Right renal pelvis (tissue), 4 donors: Measurements from ENCODE around the gene MED7. TPM values are rescaled to one million over a fixed set of nuclear protein-coding genes. Genes with fewer than 3 reads are reported as not detected.

Experiments
- DNase-seq, 4 donors: peaks; one replicate each; pipeline ENCODE4 v3.0.0-alpha.2; 2013; ENCODE audit warnings: low read depth in 4 of 4, low spot score in 3 of 4, missing footprints in 1 of 4
- polyA plus RNA-seq, 4 donors: library from polyadenylated mRNA; unstranded; fragments of 120-200 nt; gene quantifications; one replicate each; pipeline ENCODE4 v1.2.1, GENCODE V29; 2013; ENCODE audit not compliant: insufficient read length in 4 of 4

MED7 gene
- polyA plus RNA-seq, 4 donors = 20.7 to 26.4 (median 22.8) TPM

GRCh38 chr5:157164521-157164920 lies 21.9 kb upstream of the MED7 start:
- no peak for DNase-seq

- no peak for DNase-seq
Measured at GRCh38 chr5:157162919-157163510, 20.4 kb upstream of the MED7 start.

- no peak for DNase-seq
Measured at GRCh38 chr5:157161996-157162395, 19.3 kb upstream of the MED7 start.

DNA sequence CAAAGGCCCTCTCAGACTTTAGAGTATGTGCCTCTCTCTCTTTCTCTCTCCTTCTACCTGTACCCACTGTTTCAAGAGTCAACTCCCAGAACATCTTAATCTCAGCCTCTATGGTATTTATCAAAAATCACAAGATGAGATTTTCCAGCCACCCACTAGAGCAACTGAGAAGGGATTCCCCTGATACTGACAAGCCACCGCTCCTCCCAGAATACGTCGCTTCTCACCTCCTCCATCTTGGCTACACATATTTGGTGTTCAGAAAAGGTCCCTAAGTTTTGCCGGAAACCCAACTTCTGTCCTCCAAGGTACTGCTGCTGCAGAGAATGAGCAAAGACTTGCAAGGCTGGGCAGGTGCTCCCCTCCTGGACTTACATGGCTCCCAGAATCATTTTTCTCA lies 17.3 kb upstream of the MED7 start:
- no peak for DNase-seq

DNA sequence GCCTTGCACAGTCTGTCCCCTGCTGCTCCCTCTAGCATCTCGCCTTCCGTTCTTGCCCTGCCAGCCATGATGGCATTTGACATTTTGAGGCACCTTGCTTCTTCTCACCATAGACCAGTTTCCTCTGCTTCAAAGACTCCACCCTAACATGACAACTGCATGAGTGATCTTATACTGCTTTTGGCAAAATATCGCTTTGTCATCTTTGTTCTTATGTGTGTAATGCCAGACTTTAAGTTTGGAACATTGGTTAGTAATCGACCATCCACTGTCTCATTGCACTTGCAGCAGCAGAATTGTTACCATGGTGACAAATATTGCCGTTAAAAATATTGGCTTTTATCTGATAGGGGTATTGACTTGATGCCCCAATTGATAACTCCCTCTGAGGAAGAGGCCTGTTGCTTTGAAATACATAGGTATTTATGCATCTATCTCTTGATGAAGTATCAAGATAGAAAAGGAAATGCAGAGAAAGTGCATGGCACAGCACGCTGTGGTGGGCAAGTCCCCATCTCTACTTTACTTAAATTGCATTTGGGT lies 16.6 kb upstream of the MED7 start:
- no peak for DNase-seq

DNA sequence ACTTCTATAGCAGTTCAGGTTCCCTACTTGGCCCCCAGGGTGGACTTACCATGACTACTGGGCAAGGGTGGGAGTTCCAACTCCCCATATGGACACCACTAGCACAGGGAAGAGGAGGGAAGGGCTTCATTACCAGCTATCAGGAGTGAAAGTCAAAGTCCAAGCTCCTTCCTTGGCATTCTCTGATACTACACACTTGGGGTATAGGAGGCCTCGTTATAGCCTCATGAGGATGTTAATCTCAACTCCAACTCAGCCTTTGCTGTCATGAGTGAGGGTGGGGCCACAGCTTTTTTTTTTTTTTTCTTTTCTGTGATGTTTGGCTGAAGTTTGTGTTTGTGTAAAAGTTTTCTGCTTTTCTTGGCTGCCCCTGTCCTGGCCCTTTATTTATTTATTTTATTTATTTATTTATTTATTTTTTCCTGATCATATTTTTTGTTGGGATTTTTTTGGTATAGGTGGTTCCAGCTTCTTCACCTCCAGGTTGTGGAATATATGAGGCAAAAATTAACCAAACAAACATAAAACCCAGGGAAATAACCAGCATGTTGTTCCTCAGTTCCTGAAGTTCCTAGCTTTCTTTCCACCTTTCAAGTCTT lies 14.7 kb upstream of the MED7 start:
- no peak for DNase-seq

DNA sequence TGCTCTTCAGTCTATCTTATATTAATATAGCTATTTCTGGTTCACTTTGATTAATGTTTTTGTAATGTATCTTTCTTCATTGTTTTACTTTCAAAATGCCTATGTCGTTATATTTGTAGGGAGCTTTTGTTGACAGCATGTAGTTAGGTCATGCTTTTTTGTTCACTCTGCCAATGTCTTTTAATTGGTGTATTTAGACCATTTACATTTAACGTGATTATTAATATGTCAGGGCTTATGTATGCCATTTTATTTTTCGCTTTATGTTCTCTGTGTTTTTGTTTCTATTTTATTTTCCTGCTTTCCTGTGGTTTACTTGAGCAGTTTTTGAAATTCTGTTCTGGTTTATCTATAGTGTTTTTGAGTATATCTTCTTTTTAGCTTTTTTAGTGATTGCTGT lies 12.6 kb upstream of the MED7 start:
- DNase-seq = no peak

- DNase-seq = no peak
Measured at GRCh38 chr5:157150995-157151394, 8.3 kb upstream of the MED7 start.

- DNase-seq = peak; percentile 54 to 74 (median 64)
Measured at GRCh38 chr5:157148734-157149615, 6.3 kb upstream of the MED7 start.

GRCh38 chr5:157143127-157143971 lies 684 bp upstream of the MED7 start:
- DNase-seq = peak in 3 of 4 donors; percentile 14 to 79 (median 30)

GRCh38 chr5:157137691-157138090 lies 5.0 kb downstream of the MED7 start:
- no peak for DNase-seq

- no peak for DNase-seq
Measured at GRCh38 chr5:157132281-157132612, 10.4 kb downstream of the MED7 start.

GRCh38 chr5:157130925-157131324 lies 11.7 kb downstream of the MED7 start:
- no peak for DNase-seq

DNA sequence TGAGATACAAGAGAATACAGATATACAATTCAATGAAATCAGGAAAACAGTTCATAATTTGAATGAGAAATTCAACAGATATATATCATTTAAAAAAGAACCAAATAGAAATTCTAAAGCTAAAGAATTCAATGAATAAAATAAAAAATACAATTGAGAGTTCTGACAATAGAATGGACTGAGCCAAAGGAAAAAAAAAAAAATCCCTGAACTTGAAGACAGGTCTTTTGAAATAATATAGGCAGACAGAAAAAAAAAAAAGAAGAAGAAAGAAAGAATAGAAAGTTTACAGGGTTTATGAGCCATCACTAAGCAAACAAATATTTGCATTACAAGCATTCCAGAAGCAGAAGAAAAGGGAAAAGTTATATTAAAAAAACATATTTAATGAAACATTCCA lies 21.0 kb downstream of the MED7 start:
- no peak for DNase-seq

DNA sequence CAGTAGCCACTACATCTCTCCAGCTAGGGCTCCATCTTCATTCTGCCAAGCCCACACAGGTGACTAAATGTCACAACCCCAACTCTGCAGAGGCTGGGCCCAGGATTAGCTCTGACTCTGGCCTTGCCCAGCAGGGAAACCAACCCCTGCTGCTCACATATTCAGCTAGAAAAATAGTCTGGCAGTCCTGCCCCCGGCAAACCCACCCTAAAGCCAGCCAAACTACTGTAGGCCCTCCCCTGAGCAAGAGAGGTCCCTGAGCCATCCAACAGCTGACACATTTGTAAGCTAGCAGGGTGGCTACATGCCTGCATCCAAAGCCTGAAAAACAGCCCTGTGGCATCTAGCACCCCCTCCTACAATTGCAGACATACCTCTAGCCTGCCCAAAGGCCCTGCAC lies 22.6 kb downstream of the MED7 start:
- no peak for DNase-seq

DNA sequence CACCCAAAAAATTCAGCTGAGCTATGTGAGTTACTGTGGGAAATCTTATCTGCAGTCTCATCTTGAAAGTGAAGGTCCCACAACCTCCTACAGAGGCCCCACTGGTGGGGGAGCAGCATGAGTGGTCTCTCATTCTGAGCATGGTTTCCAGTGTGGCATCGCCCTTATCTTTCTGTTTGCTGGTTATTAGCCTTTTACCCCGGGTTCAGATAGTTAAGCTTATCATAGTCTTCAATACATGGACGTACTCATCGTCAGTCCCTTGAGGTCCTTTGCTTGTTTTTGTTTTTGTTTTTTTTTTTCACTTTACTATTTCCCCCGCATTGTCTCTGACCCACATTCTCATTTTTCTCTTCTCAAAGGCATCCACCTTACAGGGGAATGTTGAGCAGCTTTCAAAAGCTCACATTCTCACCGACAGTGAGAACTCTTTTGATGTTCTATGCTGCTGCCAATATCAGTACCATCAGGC lies 26.1 kb downstream of the MED7 start:
- DNase-seq = no peak

- DNase-seq = no peak
Measured at GRCh38 chr5:157115502-157115901, 27.2 kb downstream of the MED7 start.

GRCh38 chr5:157115012-157115411 lies 27.7 kb downstream of the MED7 start:
- no peak for DNase-seq

DNA sequence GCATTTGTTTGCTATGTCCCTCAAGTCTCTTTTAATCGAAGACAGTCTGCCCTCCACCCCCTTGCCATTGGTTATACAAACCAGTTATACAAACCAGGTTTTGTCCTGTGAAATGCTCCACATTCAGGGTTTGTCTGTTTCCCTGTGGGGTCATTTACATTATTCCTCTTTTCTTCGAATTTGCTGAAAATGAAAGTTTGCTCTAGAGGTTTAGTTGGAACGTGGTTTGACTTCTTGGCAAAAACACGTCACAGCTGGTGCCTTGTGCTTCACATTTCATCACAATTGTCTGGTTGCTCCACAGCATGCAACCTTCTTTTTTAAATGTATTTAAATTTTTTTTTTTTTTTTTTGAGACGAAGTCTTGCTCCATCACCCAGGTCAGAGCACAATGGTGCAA lies 29.7 kb downstream of the MED7 start:
- DNase-seq = no peak

- DNase-seq = no peak
Measured at GRCh38 chr5:157109744-157110143, 32.9 kb downstream of the MED7 start.

DNA sequence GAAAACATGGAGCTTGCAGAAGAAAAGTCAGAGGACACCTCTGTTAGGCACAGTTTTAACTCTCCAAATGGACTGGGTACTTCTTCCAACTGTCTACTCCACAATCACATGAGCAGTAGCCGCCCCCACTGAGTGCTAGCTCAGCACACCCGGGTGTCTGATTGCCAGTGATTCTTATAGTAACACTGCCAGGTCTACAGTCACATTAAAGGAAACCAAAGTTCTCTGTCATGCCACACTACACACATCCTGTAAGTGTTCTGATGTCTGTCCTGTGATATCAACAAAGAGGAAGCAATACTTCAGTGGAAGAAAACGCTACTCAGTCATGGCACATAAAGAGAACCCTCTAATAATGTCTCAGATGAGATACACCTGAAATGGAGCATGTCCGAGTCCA lies 33.7 kb downstream of the MED7 start, which contains the start of gene HAVCR2:
TSS of gene HAVCR2 (minus strand) at position 69 of the 400 bp plus-strand sequence. CDS start at position 8, 61 bp downstream.
- DNase-seq = no peak
